GM18868 (cell line): ENCODE measurements around the gene PAXIP1.
"Not testable (repeated sequence)": the region's sequence is repeated elsewhere in the genome, so short reads cannot be mapped to it uniquely, and the experiment has no call there.

Experiments
- ATAC-seq: cut with Tn5 transposase; IDR thresholded peaks from one replicate; pipeline ENCODE4 v1.9.1; 2021; ENCODE audit warnings: mild to moderate bottlenecking, moderate library complexity; ENCODE audit not compliant: unreplicated experiment

The PAXIP1 gene

DNA sequence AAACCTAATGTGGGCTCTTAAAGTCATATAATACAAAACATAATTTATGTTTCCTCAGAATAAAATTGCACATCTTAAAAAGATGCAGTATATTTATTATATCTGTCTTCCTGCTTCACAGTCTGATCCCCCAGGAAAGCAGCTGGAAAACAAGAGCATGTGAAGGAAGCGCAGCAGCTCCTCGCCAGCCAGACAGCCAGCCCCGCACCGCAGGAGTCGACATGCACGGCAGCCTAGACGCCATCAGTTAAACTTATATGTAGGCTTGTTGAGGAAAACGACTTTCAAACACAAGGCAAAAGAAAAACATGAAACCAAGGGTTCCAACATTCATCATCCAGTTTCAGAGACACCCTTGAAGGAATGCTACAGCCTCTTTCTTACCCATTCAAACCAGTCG is 59.0 kb downstream of the PAXIP1 start:
- no peak for ATAC-seq

DNA sequence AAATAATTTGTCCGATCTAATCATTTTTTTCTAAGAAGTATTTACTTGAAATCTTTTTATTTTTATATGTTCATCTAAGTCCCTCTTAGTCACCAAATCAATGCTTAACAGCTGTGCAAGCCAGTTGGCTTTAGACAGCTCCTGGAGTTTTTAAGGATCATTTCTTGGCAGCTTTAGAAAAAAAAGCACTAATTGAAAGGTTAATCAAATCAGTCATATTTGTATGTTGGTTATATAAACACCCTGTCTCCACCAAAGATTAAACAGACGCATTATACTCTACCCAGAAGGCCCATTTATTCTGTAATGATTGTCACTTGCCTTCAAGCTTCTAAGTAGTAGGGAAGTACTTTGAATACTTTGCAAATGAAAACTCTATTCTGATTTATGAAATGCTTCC is 60.2 kb downstream of the PAXIP1 start:
- no peak for ATAC-seq

DNA sequence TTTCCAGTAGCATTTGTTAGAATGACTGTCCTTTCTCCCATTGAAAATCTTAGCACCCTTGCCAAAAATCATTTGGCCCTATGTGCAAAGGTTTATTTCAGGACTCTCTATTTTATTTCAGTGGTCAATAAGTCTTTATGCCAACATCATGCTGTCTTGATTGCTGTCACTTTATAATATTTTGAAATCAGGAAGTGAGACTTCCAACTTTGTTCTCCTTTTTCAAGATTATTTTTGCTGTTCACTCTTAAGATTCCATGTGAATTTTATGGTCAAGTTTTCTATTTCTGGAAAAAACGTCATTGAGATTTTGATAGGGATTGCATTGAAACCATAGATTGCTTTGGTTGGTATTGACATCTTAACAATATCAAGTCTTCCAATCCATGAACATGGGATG is 65.1 kb downstream of the PAXIP1 start:
- ATAC-seq = no peak

DNA sequence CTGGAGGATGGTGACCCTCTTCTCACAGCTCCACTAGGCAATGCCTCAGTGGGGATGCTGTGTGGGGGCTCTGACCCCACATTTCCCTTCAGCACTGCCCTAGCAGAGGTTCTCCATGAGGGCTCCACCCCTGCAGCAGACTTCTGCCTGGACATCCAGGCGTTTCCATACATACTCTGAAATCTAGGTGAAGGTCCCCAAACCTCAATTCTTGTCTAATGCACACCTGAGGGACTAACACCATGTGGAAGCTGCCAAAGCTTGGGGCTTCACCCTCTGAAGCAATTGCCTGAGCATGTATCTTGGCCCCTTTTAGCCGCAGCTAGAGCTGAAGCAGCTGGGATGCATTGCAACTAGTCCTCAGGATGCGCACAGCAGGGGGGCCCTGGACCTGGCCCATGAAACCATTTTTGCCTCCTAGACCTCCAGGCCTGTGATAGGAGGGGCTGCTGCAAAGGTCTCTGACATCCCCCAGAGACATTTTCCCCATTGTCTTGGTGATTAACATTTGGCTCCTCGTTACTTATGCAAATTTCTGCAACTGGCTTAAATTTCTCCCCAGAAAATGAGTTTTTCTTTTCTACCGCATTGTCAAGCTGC is 68.5 kb downstream of the PAXIP1 start:
- not testable (repeated sequence) for ATAC-seq

DNA sequence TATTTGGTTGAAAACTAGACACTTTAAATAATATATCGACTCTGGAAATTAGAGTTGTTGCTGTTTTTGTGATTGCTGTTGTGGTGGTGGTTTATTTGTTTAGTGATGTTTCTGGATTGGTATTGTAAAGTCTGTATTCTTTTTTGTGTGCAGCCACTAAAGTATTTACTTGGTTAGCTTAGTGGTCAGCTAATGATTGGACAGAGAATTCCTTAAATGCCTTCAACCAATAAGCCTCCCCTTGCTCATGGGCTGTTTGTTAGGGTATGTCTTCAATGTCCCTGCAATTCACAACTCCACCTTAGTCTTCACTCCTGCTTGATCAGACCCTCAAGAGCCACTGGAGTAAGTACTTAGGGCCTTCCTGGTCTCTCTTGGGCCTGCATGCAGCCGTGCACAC is 71.0 kb downstream of the PAXIP1 start:
- ATAC-seq = no peak

DNA sequence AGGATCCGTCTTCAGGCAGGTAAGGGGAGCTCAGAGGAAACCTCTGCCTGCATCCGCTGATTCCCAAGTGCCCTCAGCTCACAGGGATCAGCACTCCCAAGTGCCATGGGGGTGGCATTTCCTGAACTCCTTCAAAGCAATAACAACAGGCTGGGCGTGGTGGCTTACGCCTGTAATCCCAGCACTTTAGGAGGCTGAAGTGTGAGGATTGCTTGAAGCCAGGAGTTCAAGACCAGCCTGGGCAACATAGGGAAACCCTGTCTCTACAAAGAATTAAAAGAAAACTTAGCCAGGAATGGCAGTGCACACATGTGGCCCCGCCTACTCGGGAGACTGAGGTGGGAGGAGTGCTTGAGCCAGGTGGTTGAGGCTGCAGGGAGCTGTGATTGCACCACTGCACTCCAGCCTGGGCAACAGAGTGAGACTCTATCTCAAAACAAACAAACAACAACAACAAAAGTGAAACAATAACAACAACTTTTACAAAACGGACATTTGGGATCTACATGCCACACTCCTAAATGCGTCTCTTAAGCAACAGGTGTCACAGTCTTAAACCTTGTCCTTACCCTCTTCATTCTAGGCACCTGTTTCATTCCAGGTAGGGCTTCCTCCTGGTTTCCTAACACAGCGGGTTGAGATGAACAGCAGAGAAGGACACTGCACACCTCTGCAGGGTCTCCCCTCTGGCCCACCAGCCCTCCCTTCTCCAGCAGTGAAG is 73.8 kb downstream of the PAXIP1 start:
- ATAC-seq = no peak

DNA sequence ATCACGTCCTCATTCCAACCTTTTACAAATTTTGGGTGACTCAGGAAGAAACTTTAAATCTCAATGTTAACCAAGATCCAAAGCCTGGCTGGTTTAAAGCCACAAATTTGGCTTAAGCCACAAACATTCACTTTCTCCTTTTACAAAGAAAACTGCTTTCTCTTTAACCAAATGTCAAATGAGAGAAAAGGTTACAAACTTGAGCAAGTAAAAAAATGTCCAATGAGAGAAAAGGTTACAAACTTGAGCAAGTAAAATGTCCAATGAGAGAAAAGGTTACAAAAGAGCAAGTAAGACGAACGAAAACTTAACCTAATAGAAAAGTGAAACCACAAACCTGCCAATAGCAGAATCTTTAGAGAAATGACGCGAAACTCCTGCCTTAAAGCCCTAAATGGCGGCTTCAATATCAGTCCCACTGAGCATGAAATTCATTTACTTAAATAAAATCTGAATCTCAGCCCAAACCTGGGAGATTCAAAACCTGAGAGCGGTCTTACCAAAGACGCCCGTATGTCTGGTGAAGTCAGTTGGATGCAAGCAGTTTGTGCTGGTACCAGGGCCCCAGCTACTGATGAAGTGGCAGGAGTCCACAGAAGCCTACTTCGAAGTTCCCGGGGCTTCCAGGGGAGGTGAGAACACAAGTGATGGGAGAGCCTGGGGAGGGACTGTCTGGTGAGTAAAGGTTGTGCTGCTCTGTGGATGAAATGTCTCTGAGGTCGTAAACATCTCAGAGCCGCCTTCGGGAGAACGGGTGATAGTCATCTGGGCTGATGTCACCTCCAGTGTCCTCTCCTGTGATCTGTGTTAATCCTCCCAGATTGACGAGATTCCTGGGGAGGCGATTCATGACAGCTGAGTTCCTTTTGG is 74.6 kb downstream of the PAXIP1 start:
- ATAC-seq = peak; percentile 83

DNA sequence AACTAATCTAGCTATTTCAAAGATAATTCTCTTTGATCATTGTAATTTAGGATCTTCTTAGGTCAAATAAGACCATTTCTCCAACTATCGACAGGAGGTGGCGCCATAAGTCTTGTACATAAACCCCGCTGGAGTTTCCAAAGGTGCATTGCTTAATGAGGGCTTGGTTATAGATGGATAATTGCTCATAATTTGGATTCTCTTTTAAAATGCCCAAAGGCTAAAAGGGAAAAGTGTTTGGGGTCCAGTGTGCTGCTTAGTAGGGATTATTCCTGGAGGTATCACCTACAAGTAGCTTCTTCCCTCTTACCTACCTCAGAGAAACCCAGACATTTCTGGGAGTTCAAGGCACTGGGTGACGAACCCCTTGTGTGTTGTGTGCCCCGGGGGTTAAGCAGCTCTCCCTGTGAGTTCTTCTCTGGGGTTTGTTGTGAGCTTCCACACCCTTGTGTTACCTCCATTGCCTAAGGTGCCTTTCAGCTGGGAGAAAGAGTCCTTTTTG is 75.2 kb downstream of the PAXIP1 start:
- ATAC-seq = peak; percentile 60

DNA sequence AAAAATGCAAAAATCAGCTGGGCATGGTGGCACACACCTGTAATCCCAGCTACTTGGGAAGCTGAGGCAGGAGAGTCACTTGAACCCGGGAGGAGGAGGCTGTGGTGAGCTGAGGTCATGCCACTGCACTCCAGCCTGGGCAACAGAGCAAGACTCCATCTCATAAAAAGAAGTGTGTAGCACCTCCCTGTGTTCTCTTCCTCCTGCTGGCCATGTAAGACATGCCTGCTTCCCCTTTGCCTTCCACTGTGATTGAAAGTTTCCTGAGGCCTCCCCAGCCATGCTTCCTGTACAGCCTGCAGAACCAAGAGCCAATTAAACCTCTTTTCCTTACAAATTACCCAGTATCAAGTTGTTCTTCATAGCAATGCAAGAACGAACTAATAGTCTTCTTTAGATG is 80.5 kb downstream of the PAXIP1 start:
- not testable (repeated sequence) for ATAC-seq

DNA sequence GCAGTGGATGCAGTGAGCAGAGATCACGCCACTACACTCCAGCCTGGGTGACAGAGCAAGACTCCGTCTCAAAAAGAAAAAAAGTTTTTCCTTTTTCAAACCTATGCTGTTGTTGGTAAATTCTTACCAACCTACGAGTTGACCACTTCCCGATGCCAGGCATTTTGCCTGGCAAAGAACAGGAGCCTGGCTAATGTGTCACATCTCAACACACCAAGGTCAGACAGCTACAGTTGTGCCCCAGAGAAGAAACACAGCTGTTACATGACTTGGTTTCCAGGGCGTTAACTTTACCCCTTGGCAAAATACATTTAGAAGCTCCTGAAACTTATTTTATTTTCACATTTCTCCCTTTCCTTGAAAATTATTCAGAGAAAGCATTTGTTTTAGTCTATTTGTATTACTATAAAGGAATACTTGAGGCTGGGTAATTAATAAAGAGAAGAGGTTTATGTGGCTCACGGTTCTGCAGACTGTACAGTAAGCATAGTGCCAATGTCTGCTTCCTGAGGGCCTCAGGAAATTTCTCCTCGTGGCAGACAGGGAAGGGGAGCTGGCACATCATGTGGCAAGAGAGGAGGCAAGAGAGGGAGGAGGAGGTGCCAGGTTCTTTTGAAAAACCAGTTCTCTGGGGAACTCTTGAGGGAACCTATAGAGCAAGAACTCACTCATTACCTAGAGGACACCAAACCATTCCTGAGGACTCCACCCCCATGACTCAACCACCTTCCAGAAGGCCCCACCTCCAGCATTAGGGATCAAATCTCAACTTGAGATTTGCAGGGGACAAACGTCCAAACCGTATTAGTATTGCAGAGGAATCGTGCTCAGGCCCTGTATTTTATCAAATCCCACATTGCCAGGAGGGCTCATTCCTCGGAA is 83.3 kb downstream of the PAXIP1 start:
- no peak for ATAC-seq

DNA sequence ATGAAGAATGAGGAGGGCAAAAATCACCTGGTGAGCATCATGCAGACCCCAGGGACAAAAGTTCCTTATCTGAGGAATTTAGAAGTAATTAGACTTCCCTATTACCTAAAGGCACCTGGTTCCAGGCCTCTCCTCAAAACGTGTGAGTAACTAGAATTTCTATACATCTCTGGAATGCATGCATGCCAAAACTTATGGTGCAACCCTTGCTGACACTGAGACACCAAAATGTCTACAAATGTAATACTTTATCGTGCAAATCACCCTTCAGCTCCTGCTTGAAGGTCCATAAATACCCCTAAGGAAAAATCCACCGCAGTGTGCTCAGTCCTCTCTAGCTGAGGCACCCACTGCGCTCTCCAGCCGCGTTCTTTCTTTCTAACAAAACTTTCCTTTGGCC is 84.2 kb downstream of the PAXIP1 start:
- ATAC-seq = no peak

DNA sequence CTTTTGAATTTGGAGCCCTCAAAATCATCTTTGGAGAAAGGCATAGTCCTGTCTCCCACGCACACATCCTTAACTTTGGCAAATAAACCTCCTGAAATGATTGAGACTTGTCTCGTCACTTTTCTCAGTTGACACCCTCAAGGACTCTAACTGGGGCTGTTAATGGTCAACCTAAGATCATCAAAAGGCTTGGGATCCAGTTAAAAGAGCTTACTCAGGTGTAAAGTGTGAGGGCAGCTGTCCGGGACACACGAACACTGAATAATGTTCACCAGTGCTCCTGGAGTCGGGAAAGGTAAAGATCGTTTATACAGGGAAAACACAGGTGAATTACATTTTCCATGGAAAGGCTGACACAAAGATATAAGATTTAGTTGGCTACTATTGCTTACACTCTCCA is 84.7 kb downstream of the PAXIP1 start:
- ATAC-seq = no peak

DNA sequence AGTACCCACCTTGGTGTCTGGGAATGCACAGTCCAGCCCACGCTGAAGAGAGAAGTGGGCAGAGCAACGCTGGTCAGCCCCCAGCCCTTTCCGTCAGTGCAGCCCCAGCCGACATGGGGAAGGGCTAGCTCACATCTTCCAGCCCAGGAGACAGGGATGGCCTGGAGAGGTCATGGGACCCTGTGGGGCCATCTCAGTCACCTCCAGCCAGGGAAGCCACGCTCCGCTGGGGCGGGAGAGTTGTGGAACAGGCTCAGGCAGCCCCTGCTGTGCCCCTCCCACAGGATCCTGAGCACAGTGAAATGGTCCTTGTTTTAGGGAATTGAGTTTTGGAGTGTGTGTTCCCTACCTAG is 85.1 kb downstream of the PAXIP1 start:
- ATAC-seq = no peak

DNA sequence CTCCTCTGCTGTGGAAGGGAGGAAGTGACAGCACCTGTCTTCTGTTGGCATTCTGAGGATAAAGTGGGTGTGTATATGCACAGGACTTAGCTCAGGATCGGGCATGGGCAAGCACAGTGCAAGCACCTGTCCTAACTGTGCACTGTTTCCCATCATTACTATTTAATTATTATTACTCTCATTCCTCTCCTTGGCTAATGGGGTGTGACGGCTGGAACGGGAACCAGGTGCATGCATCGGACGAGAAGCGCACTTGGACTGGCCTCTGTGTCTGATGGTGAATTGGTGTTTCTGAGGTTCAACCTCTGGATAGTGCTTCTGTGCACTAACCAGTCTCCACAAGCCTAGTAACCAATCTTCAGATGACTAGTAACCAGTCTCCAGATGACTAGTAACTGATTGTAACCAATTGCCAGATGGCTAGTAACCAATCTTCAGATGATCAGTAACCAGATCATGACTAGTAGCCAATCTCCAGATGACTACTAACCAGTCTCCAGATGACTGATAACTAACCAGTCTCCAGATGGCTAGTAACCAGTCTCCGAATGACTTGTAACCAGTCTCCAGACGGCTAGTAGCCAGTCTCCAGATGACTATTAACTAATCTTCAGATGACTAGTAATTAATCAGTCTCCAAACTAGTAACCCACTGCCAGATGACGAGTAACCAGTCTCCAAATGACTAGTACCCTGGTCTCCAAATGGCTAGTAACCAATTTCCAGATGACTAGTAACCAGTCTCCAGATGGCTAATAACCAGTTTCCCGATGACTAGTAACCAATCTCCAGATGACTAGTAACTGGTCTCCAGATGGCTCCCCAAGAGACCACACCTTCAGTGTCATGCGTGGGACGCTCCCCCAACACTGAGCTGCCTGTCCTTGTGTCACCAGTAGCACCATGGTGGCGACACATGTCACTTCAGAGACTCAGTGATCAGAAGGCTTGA is 85.8 kb downstream of the PAXIP1 start:
- ATAC-seq = no peak

DNA sequence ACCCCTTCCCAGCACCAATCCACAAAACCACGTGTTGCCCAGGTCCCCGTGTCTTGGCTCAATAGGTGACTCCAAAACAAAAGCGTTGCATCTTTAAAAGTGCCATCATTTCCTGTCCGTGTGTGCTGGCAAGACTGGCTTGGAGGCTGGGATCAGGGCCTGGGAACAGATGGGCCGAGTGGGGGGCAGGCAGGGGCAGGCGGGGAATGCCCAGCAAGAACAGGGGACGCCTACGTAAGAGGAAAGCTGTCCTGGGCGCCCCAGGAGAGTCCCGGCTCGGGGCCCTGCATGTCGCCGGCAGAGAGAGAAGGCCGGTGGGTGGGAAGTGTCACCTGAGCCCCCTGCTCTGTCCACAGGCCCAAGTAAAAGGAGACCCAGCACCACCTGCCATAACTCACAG is 86.5 kb downstream of the PAXIP1 start:
- no peak for ATAC-seq

DNA sequence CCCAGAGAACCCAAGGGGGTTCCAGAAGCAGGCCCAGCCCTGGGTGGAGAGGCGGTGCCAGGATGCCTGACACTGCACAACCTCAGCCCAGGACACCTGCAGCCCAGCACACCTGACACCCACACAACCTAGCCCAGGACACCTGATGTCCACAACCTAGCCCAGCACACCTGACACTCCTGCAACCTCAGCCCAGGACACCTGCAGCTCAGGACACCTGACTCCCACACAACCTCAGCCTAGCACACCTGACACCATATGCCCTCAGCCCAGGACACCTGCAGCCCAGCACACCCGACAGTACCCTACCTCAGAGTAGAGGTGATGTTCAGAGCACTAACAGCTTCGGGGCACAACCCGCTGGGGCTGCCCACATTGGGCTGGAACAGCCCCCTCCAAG is 87.3 kb downstream of the PAXIP1 start:
- ATAC-seq = no peak

DNA sequence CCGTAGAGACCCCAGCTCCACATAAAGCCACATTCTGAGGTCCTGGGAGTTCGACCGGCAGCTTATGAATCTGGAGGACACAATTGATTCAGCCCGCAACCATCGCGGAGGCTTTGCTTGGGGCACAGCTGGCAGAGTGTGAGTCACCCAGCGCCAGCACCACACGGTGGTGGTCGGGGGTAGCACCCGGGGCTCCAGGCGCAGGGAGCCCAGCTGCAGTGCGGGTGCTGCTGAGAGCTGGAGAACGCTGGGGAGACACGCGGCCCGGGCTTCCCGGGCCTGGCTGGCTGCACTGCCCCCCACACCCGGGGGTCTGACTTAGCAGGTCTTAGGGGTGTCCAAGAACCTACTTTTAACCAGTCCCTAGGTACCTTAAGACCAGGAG is 87.9 kb downstream of the PAXIP1 start:
- ATAC-seq = no peak

DNA sequence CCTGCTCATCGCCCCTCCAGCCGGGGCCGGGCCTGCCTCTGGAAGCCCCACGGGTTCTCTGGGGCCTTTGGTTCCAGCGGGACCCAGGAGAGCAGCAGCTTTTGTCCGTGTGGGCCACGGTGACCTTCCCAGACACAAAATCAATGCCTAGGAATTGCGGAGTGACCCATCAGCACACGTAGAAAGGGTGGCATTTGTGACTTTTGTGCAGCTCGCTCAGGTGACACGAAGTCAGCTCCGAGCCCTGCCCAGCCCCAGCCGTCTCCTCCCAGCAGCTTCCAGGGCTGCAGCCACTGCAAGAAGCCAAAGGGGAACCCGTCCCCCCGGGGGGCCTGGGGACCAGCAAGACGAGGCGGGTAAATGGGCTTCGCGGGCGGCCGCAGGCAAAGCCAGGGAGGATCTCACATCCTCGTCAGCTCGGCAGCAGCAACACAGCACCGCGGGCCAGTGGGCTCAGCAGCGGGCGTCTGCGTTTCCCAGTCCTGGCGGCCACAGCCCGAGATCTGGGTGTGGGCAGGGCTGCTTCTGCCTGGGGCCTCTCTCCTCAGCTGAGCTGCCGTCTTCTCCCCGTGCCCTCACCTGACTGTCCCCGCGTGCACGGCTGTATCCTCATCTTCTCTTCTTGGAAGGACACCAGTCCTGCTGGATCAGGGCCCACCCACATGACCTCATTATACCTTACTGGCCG is 88.5 kb downstream of the PAXIP1 start:
- no peak for ATAC-seq

DNA sequence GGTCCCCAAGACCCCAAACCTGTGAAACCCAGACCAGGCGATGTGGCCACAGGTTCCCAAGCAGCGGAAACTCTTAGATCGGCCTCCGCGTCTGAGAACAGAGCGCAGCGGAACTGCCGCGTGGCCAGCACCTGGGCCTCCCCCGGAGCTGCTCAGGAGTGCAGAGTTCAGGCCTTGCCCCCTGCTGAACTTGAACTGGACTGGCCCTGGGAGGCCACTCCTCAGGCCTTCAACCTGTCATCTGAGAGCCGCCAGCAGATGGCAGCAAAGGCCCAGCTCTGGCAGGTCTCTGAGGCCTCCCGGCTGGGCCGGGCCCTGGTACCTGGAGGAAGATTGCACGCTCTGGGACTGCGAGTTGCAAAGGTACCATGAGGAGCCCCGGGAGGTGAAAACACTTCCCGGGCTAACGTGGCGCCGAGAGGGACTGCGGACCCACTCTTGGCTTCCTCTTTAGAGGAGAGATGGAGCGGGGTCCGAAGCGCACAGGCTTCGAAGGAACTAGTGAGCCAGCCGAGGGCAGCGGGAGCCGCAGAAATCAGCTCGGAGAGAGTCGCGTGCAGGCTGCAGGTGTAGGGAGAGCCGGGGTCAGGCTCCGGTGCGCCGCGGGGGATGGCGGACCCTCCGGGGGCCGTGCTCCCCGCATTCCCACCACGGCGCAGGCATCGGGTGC is 89.2 kb downstream of the PAXIP1 start:
- ATAC-seq = peak; percentile 97
